GM19463 (cell line): Measurements from ENCODE around the gene PCSK6.

ENCODE experiments used
- ATAC-seq: cut with Tn5 transposase; IDR thresholded peaks from one replicate; pipeline ENCODE4 v1.9.1; 2021; ENCODE audit warnings: mild to moderate bottlenecking, moderate library complexity; ENCODE audit not compliant: unreplicated experiment

PCSK6 gene

GRCh38 chr15:101264011-101264410 lies 225.5 kb downstream of the PCSK6 start:
- ATAC-seq = peak; percentile 44

- no peak for ATAC-seq
Observed at GRCh38 chr15:101262551-101262950, 227.0 kb downstream of the PCSK6 start.

- ATAC-seq = peak; percentile 48
Observed at GRCh38 chr15:101258238-101259144, 231.0 kb downstream of the PCSK6 start.

- no peak for ATAC-seq
Observed at GRCh38 chr15:101256757-101257156, 232.8 kb downstream of the PCSK6 start.

- no peak for ATAC-seq
Observed at GRCh38 chr15:101255615-101256241, 233.8 kb downstream of the PCSK6 start.

- no peak for ATAC-seq
Observed at GRCh38 chr15:101255051-101255395, 234.5 kb downstream of the PCSK6 start.

- ATAC-seq = no peak
Observed at GRCh38 chr15:101254157-101255050, 235.1 kb downstream of the PCSK6 start.
